PC-3 (cell line): Measurements from ENCODE around the gene DCLK1.

Experiments used
- CTCF ChIP-seq: fragments of 300-600 bp; sonication (generic); conservative IDR thresholded peaks from 2 replicates; pipeline ENCODE4 v1.5.1; 2017; ENCODE audit warnings: antibody characterized with exemption, low read depth, mild to moderate bottlenecking, low read length
- EZH2 ChIP-seq: fragments of 300-600 bp; sonication (generic); IDR thresholded peaks from one replicate; pipeline ENCODE4 v1.6.1; 2017; ENCODE audit warnings: antibody characterized with exemption, mild to moderate bottlenecking, low read length; ENCODE audit not compliant: unreplicated experiment
- EZH2phosphoT487 ChIP-seq: fragments of 300-600 bp; sonication (generic); IDR thresholded peaks from 2 replicates; pipeline ENCODE4 v1.6.1; 2018; ENCODE audit warnings: mild to moderate bottlenecking, antibody characterized with exemption, low read length, borderline replicate concordance

- TF ChIP-seq CTCF (no peak), EZH2 (no peak), EZH2phosphoT487 (no peak)
These were observed 22.2 kb downstream of the DCLK1 start for GRCh38 chr13:36108954-36109353.
